ENCODE results near the gene MRPL49. TPM values are rescaled to one million over a fixed set of nuclear protein-coding genes. Genes with fewer than 3 reads are reported as not detected.

The MRPL49 gene
- total and polyA plus RNA-seq, 2 of the 8 experiments (the other 6 are each of a cell fraction or from before 2014, with no cell fraction given), result 54.0 to 84.8 TPM

- H3K79me2 ChIP-seq (ENCODE audit: control insufficient read depth in 1 of 2, insufficient read depth in 2 of 2, low read length in 2 of 2), result peaks cover 0 to 13% of the 10 kb centered on the region in 2 experiments; a peak in 1 of 4 replicates
- no peaks in the 10 kb centered on the region for H3K23me2 ChIP-seq (ENCODE audit: low read depth, low read length)
- no peak overlapping the region for H2AK5ac ChIP-seq (ENCODE audit: low read depth, low read length)
- H3K27me3 ChIP-seq (replicated peaks in 1 of 4; ENCODE audit: control insufficient read depth in 3 of 4, extremely low read depth in 1 of 4, insufficient read depth in 3 of 4, low read length in 3 of 4), result no peaks in the 10 kb centered on the region
- H3K4me2 ChIP-seq (ENCODE audit: insufficient read depth in 1 of 2, low read depth in 2 of 2, low read length in 2 of 2), result peak overlapping the region; percentile 53 to 64
- H3K23ac ChIP-seq (ENCODE audit: insufficient read length), result no peak overlapping the region
- H4K5ac ChIP-seq (ENCODE audit: insufficient read length, low read depth, low read length), result no peak overlapping the region
- H4K20me1 ChIP-seq (replicated peaks in 1 of 2; ENCODE audit: control insufficient read depth in 1 of 2, insufficient read depth in 2 of 2, low read length in 2 of 2), result peaks cover 0 to 3% of the 10 kb centered on the region in 2 experiments
- no peak overlapping the region for H2BK120ac ChIP-seq (replicated peaks; ENCODE audit: low read depth, low read length)
- peaks cover 0 to 6% (median 4%) of the 10 kb centered on the region in 4 experiments; a peak in 6 of 7 replicates for H3K4me1 ChIP-seq (replicated peaks in 1 of 4; ENCODE audit: control insufficient read depth in 3 of 4, insufficient read depth in 4 of 4, low read length in 3 of 4)
- H4K91ac ChIP-seq (replicated peaks; ENCODE audit: insufficient read length, low read length), result no peak overlapping the region
- ChIA-PET CTCF (ENCODE audit: partially characterized antibody) (interaction anchor here (4.4 kb wide), 1 partner anchor 14 kb away, joined by 85 read pairs; the partner anchor contains the start of gene TM7SF2), POLR2A (ENCODE audit: partially characterized antibody) (interaction anchor here (0.7 to 16.8 kb wide), 13 partner anchors 9 to 293 kb away, joined by 3 to 230 read pairs (median 5); partner anchors contain the start of genes ARL2, BATF2, CDCA5 and FAU)
- H3K56ac ChIP-seq (replicated peaks; ENCODE audit: insufficient read length, low read depth, low read length), result no peak overlapping the region
- WGBS, 2 experiments (ENCODE audit: extremely low coverage in 1 of 2, insufficient coverage in 1 of 2, insufficient read length in 1 of 2, insufficient replicate concordance in 2 of 2, low coverage in 1 of 2, low lambda C conversion rate in 2 of 2, missing lambda C conversion rate in 1 of 2), result 88% methylated on average over 8 of the region's 8 CpGs; no CpG with 5 or more reads in 1 of the 2 experiments
- no peak overlapping the region for H2BK20ac ChIP-seq (ENCODE audit: low read length)
- H3K18ac ChIP-seq (ENCODE audit: extremely low read depth, low read length), result no peak overlapping the region
- H4K8ac ChIP-seq (ENCODE audit: extremely low read depth, insufficient read depth, low read length), result no peak overlapping the region; the same call in 1 of the 2 replicates
- peaks cover 2% of the 10 kb centered on the region; the same call in 1 of the 2 replicates for H3K79me1 ChIP-seq (ENCODE audit: low read depth, low read length)
- H2BK15ac ChIP-seq (ENCODE audit: low read length), result no peak overlapping the region
- no peak overlapping the region for H3K27ac ChIP-seq (ENCODE audit: low read depth, low read length)
- no peak overlapping the region for H3K9ac ChIP-seq (replicated peaks in 1 of 4; ENCODE audit: extremely low read depth in 1 of 4, low read depth in 3 of 4, low read length in 3 of 4)
- H3K14ac ChIP-seq (ENCODE audit: insufficient read length), result no peak overlapping the region
- DNase-seq (ENCODE audit: low read depth in 1 of 2, low spot score in 2 of 2), result no peak
- H3K4me3 ChIP-seq (ENCODE audit: extremely low read depth in 1 of 4, insufficient read depth in 2 of 4, low read depth in 3 of 4, low read length in 4 of 4), result peak overlapping the region; percentile 29 to 88 (median 55); a peak in 5 of 8 replicates
- peaks cover 0 to 3% (median 0%) of the 10 kb centered on the region in 4 experiments; a peak in 1 of 8 replicates for H3K36me3 ChIP-seq (ENCODE audit: control insufficient read depth in 2 of 4, insufficient read depth in 4 of 4, low read length in 3 of 4)
- H2AFZ ChIP-seq (ENCODE audit: low read length), result no peak overlapping the region
- FAIRE-seq, result no peak
- no peak overlapping the region for H2BK12ac ChIP-seq (ENCODE audit: low read depth, low read length)
- no peak overlapping the region; the same call in 1 of the 2 replicates for H2BK5ac ChIP-seq (ENCODE audit: low read depth, low read length)
- no peaks in the 10 kb centered on the region for H3K9me3 ChIP-seq (ENCODE audit: insufficient read depth in 2 of 2, low read depth in 1 of 2, low read length in 1 of 2)
- no peak overlapping the region for H3K4ac ChIP-seq (replicated peaks; ENCODE audit: insufficient read length, low read depth, low read length)
- TF ChIP-seq KDM4A (IDR thresholded peaks at IDR 0.05; ENCODE audit: low read depth, low read length, severe bottlenecking) (no peak), SIX5 (IDR thresholded peaks at IDR 0.05; ENCODE audit: low read depth, low read length) (no peak), HDAC6 (IDR thresholded peaks at IDR 0.05; ENCODE audit: low read depth, low read length) (no peak), SP2 (IDR thresholded peaks at IDR 0.05; ENCODE audit: low read length) (no peak), YY1 (IDR thresholded peaks at IDR 0.05; ENCODE audit: low read depth, low read length) (no peak), ASH2L (IDR thresholded peaks at IDR 0.05; ENCODE audit: low read length) (no peak), ATF3 (IDR thresholded peaks at IDR 0.05; ENCODE audit: insufficient read depth, low read depth, low read length) (no peak), POLR2AphosphoS5 (IDR thresholded peaks at IDR 0.05; ENCODE audit: low read depth, low read length) (no peak), SUZ12 (IDR thresholded peaks at IDR 0.05; ENCODE audit: low read length) (no peak), KDM1A (IDR thresholded peaks at IDR 0.05; ENCODE audit: borderline replicate concordance, low read length) (no peak)
These were observed 25.2 kb upstream of the MRPL49 start for GRCh38 chr11:65096926-65097325.

Data from H1 (cell line).